Fibroblast of skin of right quadriceps (primary cell): ENCODE measurements around the gene ZSCAN32.

Experiments used
- DNase-seq: peaks from one replicate; pipeline ENCODE4 v3.0.0-alpha.2; 2013

Gene ZSCAN32

DNA sequence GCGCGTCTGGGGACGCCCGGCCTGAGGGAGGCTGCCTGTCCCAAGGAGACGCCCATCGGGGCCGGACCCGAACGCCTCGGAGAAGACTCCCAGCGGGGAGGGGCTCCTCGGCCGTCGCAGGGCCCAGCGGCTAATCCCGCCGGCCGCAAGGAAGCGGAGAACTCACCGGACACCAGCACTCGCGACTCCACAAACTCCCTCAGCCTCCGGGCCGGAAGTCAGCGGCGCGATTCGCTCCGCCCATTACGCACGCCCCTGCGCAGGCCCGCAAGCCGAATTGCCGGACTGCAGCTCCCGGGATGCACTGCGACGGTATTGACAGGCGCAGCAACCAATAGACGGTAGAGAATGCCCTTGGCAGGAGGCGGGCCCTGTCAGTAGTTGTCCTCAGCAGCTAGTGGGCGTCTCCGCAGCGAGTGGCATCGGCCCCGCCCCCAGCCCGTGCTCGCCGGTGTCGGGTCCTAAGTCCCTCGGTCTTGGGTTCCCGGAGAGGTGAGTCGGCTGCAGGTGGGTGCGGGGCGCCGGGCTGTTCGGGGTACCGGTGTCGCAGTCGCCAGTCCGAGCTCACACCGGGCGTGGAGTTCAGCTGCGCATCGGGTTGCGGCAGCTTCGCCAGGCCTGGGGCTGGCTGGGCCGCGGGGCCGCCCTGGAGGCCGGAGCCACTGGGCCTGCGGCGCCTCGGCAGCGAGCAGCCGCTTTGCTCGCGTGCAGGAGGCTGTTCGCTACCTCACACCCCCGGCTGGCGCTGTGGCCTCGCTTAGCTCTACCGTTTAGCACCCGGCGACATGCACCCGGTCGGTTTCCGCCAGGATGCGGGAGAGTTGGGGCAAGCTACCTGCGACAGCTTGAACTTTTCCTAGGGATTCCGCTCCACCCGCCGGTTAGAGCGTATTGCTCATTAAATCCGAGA lies at the start of gene ZSCAN32, which contains the start of gene ZNF174:
TSS of gene ZSCAN32 (minus strand) at position 226 of the 910 bp plus-strand sequence. CDS start 3,447 bp downstream, outside the sequence.
TSS of gene ZNF174 (plus strand) at position 437 of the 910 bp plus-strand sequence. CDS start 790 bp downstream, outside the sequence.
- peak; percentile 99 for DNase-seq

DNA sequence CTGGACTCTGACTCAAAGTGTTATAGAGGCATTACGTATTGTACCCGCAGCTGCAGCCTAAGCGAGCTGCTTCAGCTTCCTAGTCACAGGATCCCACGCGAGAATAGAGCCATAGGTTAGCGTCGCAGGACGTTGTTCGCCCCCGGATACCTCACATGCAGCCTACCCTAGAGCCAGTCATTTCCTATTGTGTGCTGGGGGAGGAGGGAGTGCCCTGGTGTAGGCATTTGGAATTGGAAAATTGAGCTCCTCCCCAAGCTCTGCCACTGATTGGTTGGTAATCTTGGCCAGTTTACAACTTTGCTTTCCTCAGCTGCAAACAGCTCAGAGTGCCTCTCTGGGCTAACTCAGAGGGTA lies 43.2 kb upstream of the ZSCAN32 start:
- DNase-seq = peak; percentile 64

DNA sequence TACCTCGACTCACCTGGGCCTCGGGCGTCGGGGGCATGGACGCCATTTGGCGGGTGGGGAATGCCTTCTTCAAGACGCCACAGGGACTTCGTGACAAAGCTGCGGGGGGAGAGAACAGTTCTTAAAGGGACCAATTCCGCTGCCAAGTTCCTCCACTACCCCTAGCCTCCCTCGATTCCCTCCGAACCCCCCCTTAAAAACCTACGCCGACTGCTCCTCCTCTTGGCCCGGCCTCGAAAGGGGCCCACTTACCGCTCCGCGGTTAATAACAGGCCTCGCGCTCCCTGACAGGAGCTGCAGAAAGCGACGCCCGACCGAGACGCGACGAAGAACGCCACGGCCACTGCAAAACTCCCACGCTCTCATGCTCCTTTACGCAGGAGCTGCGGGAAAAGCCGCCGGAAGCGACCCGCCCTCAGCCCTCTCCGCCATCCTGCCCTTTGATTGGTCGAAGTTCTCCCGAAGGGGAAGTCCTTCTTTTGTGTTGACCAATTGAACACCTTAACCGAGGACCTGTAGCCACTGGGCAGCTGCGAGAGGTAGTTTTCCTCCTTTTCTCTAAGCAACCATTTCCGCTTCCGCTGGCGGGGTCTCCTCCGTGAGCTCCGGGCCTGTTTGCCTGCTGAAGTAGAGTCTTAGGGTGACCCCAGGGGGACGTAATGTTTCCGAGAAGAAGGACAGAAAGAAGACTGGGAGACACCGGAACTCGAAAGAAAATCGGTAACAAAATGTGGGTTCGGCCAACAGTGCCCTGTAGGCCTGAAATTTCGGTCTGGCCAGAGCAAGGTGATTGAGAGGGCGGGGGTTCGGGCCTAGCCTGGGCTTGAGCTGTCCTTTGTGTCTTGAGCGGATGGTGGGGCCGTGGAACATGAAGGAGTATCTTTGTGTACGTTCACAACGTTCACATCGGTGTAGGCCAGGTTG lies 42.6 kb upstream of the ZSCAN32 start, which contains the start of the genes NAA60 and ZNF597:
TSS of gene NAA60 (plus strand) at position 573 of the 924 bp plus-strand sequence. CDS start 32,548 bp downstream, outside the sequence.
TSS of gene ZNF597 (minus strand) at position 397 of the 924 bp plus-strand sequence. CDS start at position 46, 351 bp downstream.
- peak; percentile 93 for DNase-seq

DNA sequence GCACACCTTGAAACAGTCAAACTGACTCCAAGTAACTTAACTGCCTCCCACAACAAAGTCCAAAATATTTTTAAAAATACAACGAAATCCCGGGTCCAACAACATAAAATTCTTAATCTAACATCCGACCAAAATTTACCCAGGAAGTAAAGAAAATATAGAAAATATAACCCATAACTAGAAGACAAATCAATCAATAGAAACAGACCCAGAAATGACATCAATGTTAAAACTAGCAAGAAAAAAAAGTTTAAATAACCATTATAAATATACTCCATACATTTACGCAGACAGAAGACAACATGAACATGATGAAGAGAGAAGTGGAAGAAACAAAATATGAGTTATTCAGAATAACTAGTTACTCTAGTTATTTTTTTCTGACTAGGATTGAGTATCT lies 38.8 kb upstream of the ZSCAN32 start:
- DNase-seq = no peak

DNA sequence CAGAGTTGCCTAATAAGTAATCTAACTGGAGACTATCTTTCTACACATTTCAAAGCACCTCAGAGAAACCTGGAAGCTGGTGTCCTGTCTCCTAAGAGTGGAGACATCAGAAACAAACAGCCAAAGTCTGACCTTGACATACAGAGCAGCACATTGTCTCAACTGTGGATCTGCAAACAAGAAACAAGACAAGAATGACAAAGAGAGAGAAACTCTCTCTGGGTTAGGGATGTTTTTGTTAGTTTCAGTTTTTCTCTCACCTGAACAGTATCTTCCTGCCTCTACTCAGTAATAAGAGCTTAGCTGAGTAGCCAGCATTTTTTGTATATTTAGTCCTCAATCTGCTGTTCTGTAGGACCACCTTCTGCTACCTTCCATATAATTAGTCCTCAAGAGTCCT lies 33.6 kb upstream of the ZSCAN32 start:
- no peak for DNase-seq

DNA sequence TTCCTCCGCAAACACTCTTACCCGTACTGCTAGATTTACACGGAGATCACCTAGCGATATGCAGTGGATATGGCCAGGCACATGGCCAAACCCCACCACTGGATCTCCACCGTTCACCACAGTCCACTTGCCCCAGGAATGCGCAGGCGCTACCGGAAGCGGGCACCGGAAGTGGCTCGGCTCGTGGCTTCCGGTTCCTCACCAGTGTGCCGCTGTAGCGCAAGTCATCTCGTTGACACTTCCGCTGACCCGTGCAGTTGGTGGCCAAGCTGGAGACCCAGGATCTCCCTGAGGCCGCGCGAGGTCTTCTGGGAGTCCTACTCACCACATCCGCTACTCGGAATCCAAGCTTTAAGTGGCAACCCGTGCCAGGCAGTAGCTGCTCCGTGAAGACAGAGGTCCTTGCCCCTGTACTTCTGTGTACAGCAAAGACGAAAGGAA lies 31.0 kb upstream of the ZSCAN32 start:
- DNase-seq = peak; percentile 47

DNA sequence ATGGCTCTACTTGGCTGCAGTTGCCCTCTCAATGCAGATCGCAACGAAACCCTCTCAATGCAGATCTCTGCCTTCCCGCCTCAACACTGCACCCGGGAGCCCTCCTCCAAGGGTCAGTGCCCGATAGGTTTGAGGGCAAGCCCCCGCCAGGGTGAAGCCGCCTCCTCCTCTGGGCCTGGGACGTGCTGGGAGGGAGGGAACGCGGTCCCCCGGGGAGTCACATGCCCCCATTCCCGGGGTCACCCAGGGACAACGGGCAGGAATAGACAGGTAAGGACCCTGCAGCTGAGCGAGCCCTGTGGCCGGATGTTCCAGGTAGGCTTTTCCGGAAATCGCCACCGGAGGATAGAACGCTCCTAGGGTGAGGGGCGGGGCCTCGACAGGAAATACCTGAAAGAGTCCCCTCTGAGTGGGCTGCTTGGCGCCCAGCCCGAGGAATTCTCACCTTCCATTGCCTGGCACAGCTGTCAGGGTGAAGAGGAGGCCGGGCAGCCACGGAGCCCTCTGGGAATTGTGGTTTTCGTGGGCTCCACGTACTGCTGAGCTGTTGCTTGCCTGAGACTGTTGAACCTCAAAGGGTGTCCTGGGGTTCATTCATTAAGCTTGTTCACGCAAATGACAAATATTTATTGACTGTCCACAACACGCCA lies 13.1 kb upstream of the ZSCAN32 start:
- DNase-seq = peak; percentile 3

DNA sequence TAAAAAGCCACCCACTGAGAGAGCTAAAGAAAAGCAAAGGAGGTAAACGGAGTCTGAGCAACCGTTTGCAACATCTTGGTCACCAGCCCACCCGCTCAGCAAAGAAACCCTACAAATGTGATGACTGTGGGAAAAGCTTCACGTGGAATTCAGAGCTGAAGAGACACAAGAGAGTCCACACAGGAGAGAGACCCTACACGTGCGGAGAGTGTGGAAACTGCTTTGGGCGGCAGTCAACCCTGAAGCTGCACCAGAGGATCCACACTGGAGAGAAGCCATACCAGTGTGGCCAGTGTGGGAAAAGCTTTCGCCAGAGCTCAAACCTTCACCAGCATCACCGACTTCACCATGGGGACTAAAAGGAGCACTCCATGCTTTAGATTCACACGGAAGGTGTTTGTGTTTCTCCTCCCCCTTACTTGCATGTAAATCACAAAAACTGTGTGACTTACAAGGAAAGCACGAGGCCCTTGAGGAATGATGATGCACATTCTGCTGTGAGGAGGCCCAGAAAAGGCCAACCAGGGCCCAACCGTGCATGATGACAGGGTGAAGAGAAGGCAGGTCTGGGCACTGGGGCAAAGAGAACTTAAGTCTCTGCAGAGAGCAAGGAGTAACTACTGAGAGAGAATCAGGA lies 7.9 kb upstream of the ZSCAN32 start:
- no peak for DNase-seq

DNA sequence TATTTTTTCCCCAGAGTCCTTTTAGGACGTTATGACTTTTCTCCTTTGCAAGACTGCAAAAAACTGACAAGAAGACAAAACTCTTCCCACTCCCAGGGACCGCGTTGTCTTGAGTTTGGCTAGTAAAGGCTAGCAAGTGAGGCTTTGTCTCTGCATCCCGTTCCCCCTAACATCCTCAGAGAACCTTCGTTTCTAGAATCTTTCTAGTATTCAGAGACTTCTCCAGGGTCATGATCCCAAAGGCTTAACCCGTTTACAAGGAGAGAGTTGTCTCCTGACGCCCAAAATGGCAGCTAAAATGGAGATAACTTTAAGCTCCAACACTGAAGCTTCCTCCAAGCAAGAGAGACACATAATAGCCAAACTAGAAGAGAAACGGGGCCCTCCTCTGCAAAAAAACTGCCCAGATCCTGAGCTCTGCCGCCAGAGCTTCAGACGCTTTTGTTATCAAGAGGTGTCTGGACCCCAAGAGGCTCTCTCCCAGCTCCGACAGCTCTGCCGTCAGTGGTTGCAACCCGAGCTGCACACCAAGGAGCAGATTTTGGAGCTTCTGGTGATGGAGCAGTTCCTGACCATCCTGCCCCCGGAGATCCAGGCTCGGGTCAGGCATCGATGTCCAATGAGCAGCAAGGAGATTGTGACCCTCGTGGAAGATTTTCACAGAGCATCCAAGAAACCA lies 1.1 kb upstream of the ZSCAN32 start:
- DNase-seq = peak; percentile 21

DNA sequence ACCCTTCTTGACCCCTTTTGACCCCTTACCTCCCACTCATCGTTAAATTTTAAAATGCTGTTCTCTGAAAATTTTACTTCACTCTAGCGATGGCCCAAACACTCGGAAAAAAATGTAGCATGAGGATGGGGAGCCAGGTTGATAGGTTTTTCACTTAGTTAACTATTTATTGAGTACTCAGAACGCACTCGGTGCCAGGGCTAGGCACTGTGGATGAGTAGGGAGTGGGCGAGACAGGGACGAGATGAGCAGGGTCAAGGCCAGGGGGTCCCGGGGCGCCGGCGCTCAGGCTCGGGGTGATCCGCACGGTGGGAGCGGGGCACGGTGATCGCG lies 392 bp downstream of the ZSCAN32 start:
- no peak for DNase-seq

DNA sequence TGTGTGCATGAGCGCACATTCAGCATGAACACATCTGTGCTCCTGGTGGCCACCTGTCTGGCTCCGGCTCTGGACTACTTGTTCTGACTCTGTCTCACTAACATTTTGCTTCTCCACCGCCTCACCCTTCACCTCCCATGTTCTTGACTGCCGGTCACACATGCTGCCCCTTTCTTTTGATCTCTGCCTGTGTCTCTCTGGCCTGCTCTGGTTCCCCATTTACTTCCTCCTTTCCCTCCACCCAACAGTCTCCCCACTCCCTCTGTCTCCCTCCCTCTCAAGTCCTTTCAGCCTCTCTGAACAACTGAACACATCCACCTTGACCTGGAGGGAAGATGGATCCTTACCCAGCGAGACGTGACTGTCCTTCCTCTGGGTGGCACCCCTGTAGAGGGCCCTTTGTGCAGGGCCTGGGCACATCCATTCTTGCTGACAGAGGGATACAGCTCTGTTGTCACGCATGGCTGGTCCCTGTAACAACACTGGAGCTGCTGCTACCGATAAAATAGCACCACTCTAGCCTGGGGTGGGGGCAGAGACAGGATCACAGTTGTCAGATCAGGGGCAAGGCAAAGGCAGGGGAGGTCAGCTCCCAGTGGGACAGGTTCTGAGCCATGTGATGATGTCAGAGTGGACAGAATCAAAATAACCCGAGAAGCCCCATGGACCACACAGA lies 11.0 kb downstream of the ZSCAN32 start:
- DNase-seq = no peak

DNA sequence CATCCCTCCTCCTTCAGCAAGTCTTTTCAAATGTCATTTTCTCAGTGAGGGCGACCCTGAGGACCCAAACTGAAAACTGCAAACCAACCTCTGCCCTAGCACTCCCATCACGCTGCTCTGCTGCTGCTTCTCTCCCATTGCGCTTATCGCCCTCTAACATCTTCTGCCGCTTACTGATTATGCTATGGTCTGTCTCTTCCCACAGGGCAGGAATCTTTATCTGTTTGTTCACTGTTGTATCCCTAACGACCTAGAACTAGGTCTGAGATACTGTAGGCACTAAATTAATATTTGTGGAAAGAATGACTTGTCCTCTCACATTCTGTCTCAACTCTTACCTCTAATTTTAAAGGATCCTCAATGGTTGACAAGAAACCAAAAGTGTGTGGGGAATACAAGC lies 12.5 kb downstream of the ZSCAN32 start:
- no peak for DNase-seq

DNA sequence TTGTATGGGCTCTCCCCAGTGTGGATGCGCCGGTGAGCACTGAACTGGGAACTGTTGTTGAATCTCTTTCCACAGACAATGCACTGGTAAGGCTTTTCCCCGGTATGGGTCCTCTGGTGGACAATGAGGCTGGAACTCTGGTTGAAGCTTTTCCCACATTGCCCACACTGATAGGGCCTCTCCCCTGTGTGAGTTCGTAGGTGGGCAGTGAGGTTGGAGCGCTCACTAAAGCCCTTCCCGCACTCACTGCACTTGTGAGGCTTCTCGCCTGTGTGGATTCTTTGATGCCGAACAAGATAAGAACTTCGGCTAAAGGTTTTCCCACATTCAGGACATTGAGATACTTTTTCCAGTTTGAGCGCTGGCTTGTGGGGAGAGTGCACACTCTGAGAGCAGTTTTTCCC lies 17.8 kb downstream of the ZSCAN32 start:
- DNase-seq = no peak

DNA sequence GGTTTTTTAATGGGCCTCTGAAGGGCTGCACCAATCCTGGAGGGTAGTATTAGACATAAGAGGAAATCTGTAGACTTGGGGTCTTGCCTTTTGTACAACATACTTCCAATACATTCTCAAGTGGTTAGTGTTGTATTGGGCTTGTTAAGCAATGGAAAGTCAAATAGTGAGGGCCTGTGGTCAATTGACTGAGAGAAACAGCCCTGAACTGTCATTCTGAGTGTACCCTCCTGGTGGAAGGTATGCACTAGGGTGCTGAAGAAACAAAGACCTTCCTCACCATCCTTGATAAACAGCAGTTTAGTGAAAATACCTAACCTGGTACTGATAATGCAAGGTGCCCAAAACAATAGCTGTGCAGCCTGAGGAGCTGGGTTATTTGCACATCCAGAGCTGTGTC lies 22.9 kb downstream of the ZSCAN32 start:
- no peak for DNase-seq

DNA sequence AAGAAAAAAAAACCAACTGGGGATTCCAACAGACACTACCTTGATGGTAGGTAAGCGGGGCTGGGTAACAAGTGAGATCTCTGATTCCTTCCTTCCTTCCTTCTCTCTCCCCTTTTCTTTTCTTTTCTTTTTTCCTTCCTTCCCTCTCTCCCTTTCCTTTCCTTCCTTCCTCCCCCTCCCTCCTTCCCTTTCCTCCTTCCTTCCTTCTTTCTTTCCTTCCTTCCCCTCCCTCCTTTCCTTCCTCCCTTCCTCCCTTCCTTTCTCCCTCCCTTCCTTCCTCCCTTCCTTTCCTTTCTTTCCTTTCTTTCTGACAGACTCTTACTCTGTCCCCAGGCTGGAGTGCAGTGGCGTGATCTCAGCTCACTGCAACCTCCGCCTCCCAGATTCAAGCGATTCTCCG lies 25.1 kb downstream of the ZSCAN32 start:
- DNase-seq = no peak

DNA sequence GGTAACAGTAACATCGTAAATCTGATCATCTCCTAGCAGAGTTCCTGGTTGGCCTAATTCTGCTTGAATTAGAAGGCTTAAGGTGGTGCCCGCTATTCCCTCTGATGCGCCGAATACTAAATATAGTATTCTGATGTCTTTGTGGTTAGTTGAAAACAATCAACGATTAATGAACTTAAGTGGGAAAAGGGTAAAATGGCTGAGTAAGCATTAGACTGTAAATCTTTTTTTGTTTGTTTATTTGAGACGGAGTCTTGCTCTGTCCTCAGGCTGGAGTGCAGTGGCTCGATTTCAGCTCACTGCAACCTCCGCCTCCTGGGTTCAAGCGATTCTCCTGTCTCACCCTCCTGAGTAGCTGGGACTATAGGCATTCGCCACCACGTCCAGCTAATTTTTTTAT lies 31.7 kb downstream of the ZSCAN32 start:
- DNase-seq = no peak

DNA sequence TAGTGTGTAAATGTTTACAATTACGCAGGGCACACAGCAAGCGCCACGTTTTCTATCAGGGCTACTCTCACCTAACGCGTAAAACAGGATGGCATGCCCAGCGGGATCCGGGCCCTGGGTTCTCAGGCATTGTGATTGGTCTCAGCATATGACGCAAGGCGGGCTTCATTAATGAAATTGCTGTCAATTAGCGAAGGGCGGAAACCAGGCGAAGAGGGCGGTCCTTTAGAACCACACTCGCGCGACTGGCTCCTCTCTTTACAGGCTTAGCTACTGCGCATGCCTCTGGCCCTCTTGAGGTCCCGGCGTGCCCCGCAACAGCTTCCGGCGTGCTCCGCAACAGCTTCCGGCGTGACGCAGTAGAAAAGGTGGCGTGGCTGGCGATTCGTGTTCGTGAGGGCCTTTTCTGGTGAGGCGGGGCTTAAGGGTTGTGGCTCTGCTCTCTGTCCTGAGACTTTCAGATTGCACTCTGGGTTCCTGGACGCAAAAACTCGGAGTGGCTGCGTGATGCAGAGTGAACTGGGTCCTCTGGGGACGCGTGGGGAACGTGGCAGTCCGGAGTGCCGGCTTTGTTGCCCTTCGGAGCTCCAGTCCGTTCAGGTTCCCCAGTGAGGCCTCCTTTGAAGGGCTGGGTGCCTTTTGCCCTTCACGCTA lies 35.9 kb downstream of the ZSCAN32 start:
- peak; percentile 94 for DNase-seq

DNA sequence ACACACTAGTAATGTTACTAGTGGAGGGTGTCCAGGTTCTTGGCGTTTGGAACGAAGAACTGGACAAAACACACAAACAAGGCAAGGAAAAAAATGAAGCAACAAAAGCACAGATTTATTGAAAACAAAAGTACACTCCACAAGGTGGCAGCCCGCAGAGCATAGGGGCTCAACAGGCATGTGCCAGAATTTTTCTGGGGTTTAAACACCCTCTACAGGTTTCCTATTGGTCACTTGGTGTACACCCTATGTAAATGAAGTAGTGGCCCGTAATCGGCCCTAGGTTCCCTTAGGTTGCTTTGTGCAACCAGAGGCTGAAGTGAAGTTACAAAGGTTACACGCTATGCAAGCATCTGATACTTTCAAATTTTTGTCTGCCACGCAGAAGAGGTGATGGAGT lies 37.0 kb downstream of the ZSCAN32 start:
- DNase-seq = no peak

DNA sequence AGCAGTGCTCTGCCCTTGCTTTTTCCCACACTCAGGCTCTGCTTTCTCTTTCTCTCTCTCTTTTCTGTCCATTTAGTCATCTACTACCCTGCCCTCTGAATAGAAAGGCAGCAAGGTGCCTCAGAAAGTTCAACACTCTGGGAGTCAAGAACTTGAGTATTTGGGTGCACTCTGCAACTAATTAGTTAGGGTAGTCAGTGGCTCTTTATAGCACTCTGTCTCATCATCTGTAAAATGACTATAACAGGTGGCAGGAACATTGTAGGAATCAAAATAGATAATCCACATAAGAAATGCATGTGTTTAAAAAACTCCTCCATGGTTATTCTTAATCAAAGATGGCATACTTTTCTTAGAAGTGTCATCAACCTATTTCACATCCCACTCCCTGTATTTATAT lies 37.9 kb downstream of the ZSCAN32 start:
- DNase-seq = no peak

DNA sequence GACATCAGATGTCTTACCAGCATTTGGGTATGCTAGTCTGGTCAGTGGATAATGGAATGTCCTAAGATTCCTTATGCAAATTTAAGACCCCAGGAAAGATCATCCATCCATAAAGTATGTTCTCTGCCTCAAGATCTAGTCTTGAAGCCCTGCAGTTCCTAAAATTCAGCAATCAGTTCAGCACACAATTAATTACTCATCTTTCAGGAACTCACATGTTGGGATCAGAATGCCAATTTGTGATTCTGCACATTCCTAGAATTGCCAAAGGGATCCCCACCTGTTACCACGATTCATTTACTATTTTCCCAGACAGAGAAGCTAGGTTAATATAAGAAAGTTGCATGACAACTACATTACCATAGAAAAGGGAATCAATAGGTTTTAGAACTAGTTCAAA lies 41.9 kb downstream of the ZSCAN32 start:
- no peak for DNase-seq

DNA sequence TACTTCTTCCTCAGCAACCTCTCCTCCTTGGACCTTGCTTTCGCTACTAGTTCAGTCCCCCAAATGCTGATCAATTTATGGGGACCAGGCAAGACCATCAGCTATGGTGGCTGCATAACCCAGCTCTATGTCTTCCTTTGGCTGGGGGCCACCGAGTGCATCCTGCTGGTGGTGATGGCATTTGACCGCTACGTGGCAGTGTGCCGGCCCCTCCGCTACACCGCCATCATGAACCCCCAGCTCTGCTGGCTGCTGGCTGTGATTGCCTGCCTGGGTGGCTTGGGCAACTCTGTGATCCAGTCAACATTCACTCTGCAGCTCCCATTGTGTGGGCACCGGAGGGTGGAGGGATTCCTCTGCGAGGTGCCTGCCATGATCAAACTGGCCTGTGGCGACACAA lies 44.7 kb downstream of the ZSCAN32 start:
- DNase-seq = no peak
